Suppressor macrophage treated with lipopolysaccharide for 1 hour (primary cell): ENCODE results near the gene FA2H.
A peak's percentile ranks its signal among the peaks of the same experiment; 100 is the strongest.

Experiments
- DNase-seq, 3 donors: peaks; one replicate each; pipeline ENCODE4 v3.0.0-alpha.2; 2020 to 2022

The FA2H gene

DNA sequence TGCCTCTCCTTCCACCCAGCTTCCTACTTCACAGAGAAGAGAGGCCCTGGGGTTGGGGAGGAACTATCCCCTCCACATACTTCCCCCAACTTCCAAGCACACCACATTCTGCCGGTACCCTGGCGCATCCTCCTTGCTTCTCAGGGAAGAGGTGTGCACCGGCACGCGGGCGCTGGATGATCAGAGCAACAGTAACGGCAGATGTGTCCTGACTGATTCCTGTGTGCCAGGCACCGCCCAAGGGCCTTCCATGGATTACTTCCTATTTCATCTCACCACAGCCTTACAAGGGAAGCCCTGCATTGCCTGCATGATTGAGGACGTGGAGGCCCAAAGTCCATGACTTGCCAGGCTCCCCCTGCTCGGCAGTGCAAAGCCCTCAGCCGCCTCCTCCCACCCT lies 52.9 kb downstream of the FA2H start:
- no peak for DNase-seq

DNA sequence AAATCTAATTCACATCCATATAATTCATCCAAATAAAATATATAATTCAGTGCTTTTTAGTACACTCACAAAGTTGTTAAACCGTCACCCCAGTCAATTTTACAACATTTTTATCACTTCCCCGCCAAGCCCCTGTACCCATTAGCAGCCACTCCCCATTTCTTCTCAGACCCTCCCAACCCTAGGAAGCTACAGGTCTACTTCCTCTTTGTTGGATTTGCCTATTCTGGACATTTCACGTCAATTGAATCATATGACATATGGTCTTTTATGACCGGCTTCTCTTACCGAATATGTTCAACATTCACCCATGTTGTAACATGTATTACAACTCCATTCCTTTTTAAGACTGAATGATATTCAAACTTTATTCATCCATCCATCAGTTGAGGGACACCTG lies 54.0 kb downstream of the FA2H start:
- DNase-seq: peak in 1 of 3 donors; percentile 23

DNA sequence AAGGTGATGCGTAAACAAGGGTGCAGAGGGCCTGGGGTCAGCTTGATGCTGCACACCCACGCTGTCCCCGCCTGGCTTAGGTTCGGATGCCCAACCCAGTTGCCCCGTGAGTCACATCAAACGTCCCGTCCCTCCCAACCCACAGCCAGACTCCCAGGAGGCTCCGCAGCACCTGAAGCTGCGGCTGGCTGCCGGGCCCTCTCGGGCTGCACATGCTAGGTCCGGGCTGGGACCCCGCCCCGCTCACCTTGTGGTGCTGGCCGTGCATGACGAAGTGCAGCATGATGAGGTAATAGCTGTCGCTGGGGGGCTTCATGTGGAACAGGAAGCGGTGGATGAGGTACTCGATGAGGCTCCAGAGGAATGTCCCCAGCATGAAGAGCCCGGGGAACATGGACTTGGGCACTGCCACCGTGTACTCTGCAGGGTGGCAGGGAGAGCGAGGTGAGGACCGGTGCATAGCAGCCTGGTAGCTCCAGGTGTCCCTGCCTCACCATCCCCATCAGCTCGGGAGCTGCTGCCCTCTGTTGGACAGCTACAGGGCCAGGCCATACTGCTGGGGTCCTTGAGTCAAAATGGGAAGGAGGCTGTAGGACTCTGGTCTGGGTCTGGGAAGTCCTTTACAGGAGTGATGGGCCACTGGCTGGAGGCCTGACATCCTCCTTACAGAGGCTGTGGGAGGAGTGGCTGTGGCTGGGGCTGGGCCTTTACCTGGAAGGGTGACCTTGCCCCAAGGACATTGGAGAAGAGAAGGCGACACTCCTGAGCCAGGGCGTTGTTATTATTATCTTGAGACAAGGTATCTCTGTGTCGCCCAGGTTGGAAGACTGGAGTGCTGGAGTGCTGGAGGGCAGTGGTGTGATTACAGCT lies 55.6 kb downstream of the FA2H start:
- DNase-seq: no peak

DNA sequence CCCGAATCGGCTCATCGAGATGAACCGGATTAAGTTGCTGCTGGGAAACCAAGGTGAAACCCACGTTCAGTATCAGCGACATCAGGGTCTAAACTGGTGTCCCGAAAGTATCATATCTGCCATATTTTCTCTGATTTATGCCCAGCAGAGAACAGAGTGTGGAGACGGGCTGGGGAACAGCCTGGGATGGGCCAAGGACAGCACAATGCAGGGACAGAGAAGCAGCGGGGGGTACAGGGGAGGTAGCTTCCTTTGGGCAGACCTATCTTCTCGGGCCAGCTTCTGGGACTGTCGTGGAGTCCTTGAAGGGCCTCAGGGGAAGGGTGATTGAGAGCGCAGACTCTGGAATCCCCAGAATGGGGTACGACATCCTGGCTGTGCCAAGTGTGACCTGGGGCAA lies 56.5 kb downstream of the FA2H start:
- DNase-seq: no peak

DNA sequence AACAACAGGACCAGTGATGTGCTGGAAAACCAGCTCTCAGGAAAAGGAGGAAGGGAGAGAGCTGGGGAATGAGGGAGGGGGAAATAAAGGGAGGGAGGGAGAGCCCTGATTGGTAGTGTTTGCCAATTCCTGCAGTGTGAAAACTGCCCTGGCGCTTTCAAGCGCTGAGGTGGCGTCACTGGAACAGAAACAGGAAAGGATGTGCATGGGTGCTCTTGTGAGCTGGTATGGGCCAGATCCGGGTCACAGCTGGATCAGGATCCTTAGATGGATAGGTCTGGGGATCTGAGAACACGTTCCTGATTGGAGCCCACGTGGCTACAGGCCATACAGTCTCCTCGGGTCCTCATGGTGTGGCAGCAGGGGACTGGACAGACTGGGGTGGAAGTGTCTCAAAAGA lies 57.3 kb downstream of the FA2H start:
- no peak for DNase-seq

- no peak for DNase-seq
Measured at GRCh38 chr16:74716355-74716754, 58.3 kb downstream of the FA2H start.

DNA sequence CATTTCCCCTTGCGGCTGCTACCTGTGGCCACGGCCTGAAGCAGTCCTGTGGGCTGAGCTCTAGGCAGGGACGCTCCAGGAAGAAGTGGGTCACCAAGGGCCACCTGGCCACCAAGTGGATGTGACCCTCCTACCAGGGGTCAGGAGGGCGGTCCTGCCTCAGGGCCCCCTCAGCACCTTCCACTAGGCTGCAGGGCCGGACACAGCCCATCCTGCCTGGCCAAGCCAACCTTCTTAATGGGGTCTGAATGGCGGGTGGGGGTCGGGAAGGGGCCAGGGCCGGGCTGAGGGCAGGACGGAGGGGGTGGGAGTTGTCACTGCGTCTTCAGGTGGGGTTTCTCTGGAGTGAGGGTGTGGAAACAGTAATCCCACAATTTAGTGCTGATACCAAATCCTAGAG lies 60.7 kb downstream of the FA2H start:
- DNase-seq: no peak

DNA sequence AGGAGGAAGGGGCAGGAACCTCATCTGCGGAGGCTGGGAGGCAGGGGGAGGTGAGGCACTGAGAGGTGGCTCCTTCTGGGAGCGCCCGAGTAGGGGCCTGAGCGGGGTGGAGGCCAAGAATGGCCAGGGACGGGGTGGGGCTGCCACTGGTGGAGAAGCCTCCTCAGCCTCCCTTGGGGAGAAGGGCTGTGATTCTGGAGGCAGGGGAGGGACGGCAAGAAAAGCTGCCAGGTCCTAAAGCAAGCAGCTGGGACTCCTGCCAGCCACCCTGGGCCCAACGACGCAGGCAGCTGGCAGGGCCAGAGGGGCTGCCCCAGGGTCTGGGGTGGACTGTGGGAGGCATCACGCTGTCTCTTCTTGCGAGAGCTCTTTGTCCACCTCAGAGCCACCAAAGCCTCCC lies 61.3 kb downstream of the FA2H start:
- DNase-seq: no peak

DNA sequence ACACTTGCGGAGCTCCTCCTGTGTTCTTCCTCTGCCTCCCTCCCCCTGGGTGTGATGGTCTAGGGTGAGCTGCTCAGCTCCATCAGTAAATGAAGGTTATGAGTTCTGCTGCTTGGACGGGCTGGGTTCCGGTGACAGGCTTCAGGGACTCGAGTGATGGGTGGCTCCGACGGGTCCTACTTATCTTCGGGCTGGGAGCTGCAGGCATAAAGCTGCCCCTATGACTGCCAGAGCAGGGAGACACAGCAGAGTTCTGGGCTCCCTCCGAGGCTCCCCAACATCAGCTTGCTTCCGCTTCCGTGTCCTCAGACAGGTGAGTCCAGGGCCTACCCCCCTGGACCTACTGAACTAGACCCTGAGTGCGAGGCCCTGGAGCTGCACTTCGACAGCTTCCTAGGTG lies 62.7 kb downstream of the FA2H start:
- no peak for DNase-seq

DNA sequence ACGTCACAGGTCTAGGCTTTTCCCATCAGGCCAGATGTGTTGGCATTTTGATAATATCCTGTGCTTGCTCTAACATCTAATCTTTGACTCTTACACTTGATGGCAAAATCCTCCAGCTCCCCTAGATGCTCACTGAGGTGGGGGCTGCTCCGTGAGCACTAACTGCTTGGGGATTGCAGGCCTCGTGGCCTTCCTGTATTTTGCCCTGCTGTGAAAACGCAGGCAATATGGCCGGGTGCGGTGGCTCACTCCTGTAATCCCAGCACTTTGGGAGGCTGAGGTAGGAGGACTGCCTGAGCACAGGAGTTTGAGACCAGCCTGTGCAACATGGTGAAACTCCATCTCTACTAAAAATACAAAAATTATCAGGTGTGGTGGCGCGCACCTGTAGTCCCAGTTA lies 64.2 kb downstream of the FA2H start:
- no peak for DNase-seq

DNA sequence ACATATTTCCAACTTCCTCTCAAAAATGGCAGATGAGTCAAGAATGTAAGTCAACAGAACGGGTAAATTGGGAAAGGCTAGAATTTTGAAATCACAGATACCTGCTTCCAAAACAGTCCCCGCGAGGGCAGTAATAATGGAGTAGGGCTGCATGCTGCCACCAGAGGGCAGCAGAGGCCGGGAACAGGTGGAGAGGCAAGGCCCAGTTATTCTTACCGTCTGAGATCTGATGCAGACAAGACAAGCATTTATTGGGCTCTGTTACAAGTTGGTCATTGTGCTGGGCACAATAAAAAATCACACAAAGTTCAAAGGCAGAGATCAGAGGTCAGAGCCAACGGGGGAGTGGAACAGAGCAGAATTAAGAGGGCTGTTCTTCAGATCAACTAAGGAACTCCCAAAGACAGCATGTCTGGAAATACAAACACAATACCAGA lies 65.2 kb downstream of the FA2H start:
- DNase-seq: peak; percentile 91 to 92 (median 92)

DNA sequence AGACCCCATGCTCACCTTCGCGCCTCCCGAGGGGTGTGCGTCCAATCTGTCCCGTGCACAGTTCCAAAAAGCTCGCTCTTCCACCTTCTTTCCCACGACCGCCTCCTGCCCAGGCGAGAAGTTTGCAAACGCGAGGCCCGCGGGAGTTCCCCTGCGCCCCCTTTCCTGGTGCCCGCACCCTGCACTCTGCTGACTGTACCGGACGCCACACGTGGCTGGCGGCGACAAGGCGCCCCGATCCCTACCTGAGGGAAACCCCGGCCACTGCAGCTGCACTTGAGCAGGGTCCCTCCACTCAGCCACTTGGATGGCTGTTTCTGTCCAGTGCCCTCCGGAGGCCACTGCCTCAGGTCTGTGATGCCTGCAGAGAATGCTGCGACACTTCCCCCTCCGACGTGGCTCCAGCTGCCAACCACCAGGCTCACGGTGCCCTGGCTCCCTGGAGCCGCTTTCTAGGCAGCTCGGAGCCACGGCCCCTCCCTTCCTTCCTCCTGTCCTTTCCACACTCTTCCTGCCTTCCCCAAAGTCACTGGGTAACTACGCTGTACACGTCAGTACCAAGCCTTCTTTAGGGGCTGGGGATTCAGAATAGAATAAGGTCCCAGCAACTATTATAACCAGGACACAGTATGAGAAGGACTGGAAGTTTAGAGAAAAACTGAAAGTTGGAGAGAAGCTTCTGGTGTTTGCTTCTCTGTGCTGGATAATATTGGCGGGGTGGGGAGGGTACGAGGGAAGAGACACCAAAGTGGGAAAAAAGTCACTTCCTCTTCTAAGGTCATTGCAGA lies 74.0 kb downstream of the FA2H start, which contains the start of gene MLKL:
TSS of gene MLKL (minus strand) at position 425 of the 788 bp plus-strand sequence. CDS start 5,105 bp downstream, outside the sequence.
- peak; percentile 63 to 85 (median 76) for DNase-seq

- DNase-seq: peak; percentile 52 to 71 (median 70)
Measured at GRCh38 chr16:74700116-74700437, 74.5 kb downstream of the FA2H start.

- DNase-seq: no peak
Measured at GRCh38 chr16:74699666-74700065, 75.0 kb downstream of the FA2H start.

GRCh38 chr16:74698222-74698621 lies 76.4 kb downstream of the FA2H start:
- peak; percentile 37 to 71 (median 56) for DNase-seq

- DNase-seq: peak; percentile 83 to 84 (median 83)
Measured at GRCh38 chr16:74695450-74696422, 78.9 kb downstream of the FA2H start.

GRCh38 chr16:74691093-74691855 lies 83.3 kb downstream of the FA2H start:
- no peak for DNase-seq

DNA sequence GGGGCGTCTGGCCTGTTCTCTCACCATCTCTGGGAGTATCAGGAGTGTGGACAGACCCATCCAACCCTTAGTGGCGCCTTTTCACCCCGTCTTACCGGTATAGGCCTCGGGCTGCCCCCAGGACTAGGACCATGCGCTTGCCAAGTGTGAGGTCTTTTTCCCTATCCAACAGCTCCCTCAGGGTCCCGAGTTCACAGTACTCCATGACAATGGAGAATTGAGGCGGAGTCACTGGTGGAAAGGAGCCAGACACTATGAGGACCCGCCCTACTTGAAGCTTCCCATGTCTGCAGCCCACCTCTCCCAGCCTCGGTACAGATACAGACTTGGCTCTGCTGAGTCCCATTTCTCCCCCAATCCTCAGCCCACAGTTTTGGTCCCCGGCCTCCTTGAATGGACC lies 92.1 kb downstream of the FA2H start:
- DNase-seq: no peak

GRCh38 chr16:74680681-74681080 lies 93.9 kb downstream of the FA2H start:
- DNase-seq: no peak

GRCh38 chr16:74679983-74680382 lies 94.6 kb downstream of the FA2H start:
- DNase-seq: no peak

DNA sequence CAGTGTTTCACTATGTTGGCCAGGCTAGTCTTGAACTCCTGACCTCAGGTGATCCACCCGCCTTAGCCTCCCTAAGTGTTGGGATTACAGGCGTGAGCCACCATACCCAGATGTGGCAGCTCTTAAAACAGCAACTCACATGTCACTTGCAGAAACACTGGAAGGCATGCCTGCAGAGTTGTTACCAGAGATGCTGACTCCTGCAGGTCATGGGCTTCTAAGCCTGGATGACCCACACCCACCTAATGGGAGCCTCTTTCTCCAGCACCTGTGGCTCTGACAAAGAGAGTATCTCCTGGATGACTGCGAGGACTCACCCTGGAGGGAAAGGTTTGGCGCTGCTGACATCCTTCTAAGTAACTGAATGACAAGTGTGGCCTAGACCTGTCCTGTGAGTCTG lies 96.8 kb downstream of the FA2H start:
- no peak for DNase-seq

DNA sequence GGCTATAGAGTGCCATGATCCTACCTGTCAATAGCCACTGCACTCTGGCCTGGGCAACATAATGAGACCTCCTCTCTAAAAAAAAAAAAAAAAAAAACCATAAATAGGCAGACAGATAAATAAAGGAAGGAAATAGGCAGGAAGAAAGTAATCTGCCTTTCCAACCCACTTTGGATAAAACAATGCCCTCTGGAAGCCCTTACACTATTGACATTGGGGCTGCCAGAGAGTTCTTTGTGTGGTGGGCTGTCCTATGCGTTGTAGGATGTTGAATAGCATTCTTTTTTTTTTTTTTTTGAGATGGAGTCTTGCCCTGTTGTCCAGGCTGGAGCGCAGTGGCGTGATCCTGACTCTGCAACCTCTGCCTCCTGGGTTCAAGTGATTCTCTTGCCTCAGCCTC lies 100.7 kb downstream of the FA2H start:
- DNase-seq: no peak
